ENCODE measurements around the gene REPS2. TPM values are rescaled to one million over a fixed set of nuclear protein-coding genes. Genes with fewer than 3 reads are reported as not detected.

REPS2 gene
- total RNA-seq, 1 donor = 0.43 TPM

DNA sequence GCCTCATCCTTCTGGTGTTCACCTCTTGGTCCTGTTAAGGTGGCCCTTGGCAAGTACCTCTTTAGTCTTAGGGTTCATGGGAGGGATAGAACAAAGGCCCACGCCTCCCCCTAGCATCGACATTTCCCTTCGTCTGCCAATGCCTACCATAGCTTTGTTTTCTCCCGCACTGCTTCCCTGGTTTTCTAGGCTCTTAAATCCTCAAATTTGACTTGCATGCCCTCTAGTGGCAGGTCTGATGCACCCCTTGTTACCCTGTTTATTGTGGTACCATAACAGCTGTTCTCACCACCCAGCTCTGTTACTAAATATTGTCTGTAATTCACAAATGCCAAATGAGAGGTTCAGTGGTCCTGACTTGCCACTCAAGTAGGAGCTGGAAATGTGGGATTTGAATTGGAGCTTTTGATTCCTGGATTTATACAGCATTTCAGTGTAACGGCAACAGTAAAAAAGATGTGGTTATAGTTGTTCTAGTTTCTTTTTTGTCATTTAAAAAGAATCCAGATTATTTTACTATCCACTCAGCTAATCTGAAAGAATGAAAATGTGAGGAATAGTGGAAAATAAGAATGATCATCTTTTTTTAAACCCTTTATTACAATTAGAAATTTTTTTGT is 100.1 kb downstream of the REPS2 start:
- TF ChIP-seq, protein P1, sequence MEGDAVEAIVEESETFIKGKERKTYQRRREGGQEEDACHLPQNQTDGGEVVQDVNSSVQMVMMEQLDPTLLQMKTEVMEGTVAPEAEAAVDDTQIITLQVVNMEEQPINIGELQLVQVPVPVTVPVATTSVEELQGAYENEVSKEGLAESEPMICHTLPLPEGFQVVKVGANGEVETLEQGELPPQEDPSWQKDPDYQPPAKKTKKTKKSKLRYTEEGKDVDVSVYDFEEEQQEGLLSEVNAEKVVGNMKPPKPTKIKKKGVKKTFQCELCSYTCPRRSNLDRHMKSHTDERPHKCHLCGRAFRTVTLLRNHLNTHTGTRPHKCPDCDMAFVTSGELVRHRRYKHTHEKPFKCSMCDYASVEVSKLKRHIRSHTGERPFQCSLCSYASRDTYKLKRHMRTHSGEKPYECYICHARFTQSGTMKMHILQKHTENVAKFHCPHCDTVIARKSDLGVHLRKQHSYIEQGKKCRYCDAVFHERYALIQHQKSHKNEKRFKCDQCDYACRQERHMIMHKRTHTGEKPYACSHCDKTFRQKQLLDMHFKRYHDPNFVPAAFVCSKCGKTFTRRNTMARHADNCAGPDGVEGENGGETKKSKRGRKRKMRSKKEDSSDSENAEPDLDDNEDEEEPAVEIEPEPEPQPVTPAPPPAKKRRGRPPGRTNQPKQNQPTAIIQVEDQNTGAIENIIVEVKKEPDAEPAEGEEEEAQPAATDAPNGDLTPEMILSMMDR (IDR thresholded peaks at IDR 0.05; ENCODE audit: insufficient read depth, low read depth, low read length) = peak; percentile 77
- no peak overlapping the region for H3K4me3 ChIP-seq (ENCODE audit: low read depth, low read length)
- DNase-seq (ENCODE audit: low read depth) = peak; percentile 70

- TF ChIP-seq, protein P1 (IDR thresholded peaks at IDR 0.05; ENCODE audit: insufficient read depth, low read depth, low read length) = no peak
- no peak for DNase-seq (ENCODE audit: low read depth)
Measured at GRCh38 chrX:17047224-17047623, 100.8 kb downstream of the REPS2 start.

GRCh38 chrX:17052210-17052609 is 105.8 kb downstream of the REPS2 start:
- no peak overlapping the region for H3K4me3 ChIP-seq (ENCODE audit: low read depth, low read length)
- no peak for DNase-seq (ENCODE audit: low read depth)
- TF ChIP-seq, protein P1 (IDR thresholded peaks at IDR 0.05; ENCODE audit: insufficient read depth, low read depth, low read length) = no peak

More at GRCh38 chrX:17047224-17047623, 100.8 kb downstream of the REPS2 start:
- H3K4me3 ChIP-seq (ENCODE audit: low read depth, low read length) = no peak overlapping the region

GRCh38 chrX:17052793-17053192 is 106.3 kb downstream of the REPS2 start:
- no peak overlapping the region for H3K4me3 ChIP-seq (ENCODE audit: low read depth, low read length)
- TF ChIP-seq, protein P1 (IDR thresholded peaks at IDR 0.05; ENCODE audit: insufficient read depth, low read depth, low read length) = no peak
- no peak for DNase-seq (ENCODE audit: low read depth)

DNA sequence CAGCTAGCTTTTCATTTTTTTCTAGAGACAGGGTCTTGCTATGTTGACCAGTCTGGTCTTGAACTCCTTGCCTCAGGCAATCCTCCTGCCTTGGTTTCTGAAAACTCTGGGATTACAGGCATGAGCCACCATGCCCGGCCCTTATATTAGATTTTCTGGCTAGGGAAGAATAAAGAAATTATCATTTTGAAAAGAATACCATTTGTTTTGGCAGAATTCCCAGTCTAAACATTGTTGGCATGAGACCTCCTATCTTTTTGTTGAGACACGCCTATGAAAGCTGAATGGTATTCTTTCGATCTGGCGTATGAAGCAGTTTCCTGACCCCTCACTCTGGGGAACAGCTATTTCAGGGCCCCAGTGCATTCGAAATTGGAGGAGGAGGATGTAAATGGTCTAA is 107.0 kb downstream of the REPS2 start:
- no peak overlapping the region for H3K4me3 ChIP-seq (ENCODE audit: low read depth, low read length)
- TF ChIP-seq, protein P1 (IDR thresholded peaks at IDR 0.05; ENCODE audit: insufficient read depth, low read depth, low read length) = no peak
- DNase-seq (ENCODE audit: low read depth) = no peak

GRCh38 chrX:17056868-17057608 is 110.6 kb downstream of the REPS2 start:
- H3K4me3 ChIP-seq (ENCODE audit: low read depth, low read length) = no peak overlapping the region
- no peak for DNase-seq (ENCODE audit: low read depth)
- TF ChIP-seq, protein P1 (IDR thresholded peaks at IDR 0.05; ENCODE audit: insufficient read depth, low read depth, low read length) = no peak

Measured in fibroblast of villous mesenchyme (primary cell).